ENCODE data around the gene SERPINB2. TPM values are rescaled to one million over a fixed set of nuclear protein-coding genes. Genes with fewer than 3 reads are reported as not detected.

The SERPINB2 gene
- total and polyA plus RNA-seq, 2 of the 13 experiments (the other 11 are each of a cell fraction or from before 2014, with no cell fraction given), result 0.07 to 0.11 TPM

DNA sequence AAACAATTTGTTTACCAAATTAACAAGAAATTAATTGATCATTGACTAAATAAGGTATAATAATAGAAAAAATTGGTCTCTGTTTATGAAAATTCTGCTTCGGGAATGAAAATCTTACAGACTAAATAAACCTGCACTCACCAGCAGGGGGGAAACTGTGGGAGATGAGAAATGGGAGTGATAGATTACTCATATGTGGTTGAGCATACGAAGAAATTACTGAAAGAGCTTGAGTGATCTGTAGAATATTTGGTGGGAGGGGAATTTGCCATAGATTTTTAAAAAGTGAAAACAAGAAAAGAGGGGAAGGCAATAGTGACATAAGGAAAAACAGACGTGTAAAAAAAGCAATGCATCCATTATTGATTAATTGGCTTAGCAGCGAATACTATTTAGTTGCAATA lies 63.8 kb downstream of the SERPINB2 start (continued):
- TF ChIP-seq CC2D1A (CRISPR knock-in tag; IDR thresholded peaks at IDR 0.05) (no peak), PHF20 (CRISPR knock-in tag; IDR thresholded peaks at IDR 0.05) (no peak), POLR2G (IDR thresholded peaks at IDR 0.05; ENCODE audit: low read depth, low read length) (no peak), MEIS2 (CRISPR knock-in tag; IDR thresholded peaks at IDR 0.05) (no peak)
- TF ChIP-seq, protein P1, sequence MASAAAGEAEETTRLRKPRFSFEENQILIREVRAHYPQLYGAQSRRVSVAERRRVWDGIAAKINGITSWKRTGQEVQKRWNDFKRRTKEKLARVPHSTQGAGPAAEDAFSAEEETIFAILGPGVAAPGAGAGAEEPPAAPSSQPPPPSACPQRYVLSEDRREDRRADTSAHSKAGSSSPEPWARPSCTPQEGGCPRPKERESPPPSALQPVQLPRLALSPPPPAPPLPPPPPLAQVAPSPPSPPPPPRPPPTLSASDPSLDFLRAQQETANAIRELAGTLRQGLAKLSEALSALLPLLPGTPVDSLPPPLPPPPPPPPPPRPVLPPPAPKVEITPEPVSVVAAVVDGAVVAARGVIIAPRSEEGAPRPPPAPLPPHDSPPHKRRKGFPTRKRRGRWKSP (CRISPR knock-in tag; IDR thresholded peaks at IDR 0.05), result no peak
- TF ChIP-seq, protein P2, sequence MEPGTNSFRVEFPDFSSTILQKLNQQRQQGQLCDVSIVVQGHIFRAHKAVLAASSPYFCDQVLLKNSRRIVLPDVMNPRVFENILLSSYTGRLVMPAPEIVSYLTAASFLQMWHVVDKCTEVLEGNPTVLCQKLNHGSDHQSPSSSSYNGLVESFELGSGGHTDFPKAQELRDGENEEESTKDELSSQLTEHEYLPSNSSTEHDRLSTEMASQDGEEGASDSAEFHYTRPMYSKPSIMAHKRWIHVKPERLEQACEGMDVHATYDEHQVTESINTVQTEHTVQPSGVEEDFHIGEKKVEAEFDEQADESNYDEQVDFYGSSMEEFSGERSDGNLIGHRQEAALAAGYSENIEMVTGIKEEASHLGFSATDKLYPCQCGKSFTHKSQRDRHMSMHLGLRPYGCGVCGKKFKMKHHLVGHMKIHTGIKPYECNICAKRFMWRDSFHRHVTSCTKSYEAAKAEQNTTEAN (CRISPR knock-in tag; conservative IDR thresholded peaks at IDR 0.05), result no peak

Other genes with a start within 250 kb of the SERPINB2 start
- not detected in 2 replicates for gene SERPINB4, start 243.4 kb upstream of the SERPINB2 start, total RNA-seq (2016; rRNA removed; fragmentation: Illumina TruSeq; extraction: Trizol)
- gene SERPINB4, start 243.4 kb upstream of the SERPINB2 start, polyA plus RNA-seq (2011; rRNA removed), result not detected in 2 replicates
- not detected in 2 replicates for gene SERPINB3, start 225.8 kb upstream of the SERPINB2 start, total RNA-seq (2016; rRNA removed; fragmentation: Illumina TruSeq; extraction: Trizol)
- not detected in 2 replicates for gene SERPINB3, start 225.8 kb upstream of the SERPINB2 start, polyA plus RNA-seq (2011; rRNA removed)
- gene SERPINB11, start 184.7 kb upstream of the SERPINB2 start, total RNA-seq (2016; rRNA removed; fragmentation: Illumina TruSeq; extraction: Trizol), result not detected in 2 replicates
- not detected in 2 replicates for gene SERPINB11, start 184.7 kb upstream of the SERPINB2 start, polyA plus RNA-seq (2011; rRNA removed)
- not detected in 2 replicates for gene SERPINB7, start 112.3 kb upstream of the SERPINB2 start, total RNA-seq (2016; rRNA removed; fragmentation: Illumina TruSeq; extraction: Trizol)
- not detected in 2 replicates for gene SERPINB7, start 112.3 kb upstream of the SERPINB2 start, polyA plus RNA-seq (2011; rRNA removed)
- gene SERPINB10, start 20.3 kb downstream of the SERPINB2 start, total RNA-seq (2016; rRNA removed; fragmentation: Illumina TruSeq; extraction: Trizol), result not detected in 2 replicates
- gene SERPINB10, start 20.3 kb downstream of the SERPINB2 start, polyA plus RNA-seq (2011; rRNA removed), result not detected in 2 replicates
- gene HMSD, start 61.6 kb downstream of the SERPINB2 start, total RNA-seq (2016; rRNA removed; fragmentation: Illumina TruSeq; extraction: Trizol), result not detected in 2 replicates
- gene HMSD, start 61.6 kb downstream of the SERPINB2 start, polyA plus RNA-seq (2011; rRNA removed), result not detected in 2 replicates
- gene SERPINB8, start 82.4 kb downstream of the SERPINB2 start, total RNA-seq (2016; rRNA removed; fragmentation: Illumina TruSeq; extraction: Trizol), result 2.2 and 2.6 TPM in 2 replicates
- 0.84 and 0.95 TPM in 2 replicates for gene SERPINB8, start 82.4 kb downstream of the SERPINB2 start, polyA plus RNA-seq (2011; rRNA removed)